ENCODE data around the gene SNAPC5. TPM values are rescaled to one million over a fixed set of nuclear protein-coding genes. Genes with fewer than 3 reads are reported as not detected.
A peak's percentile ranks its signal among the peaks of the same experiment; 100 is the strongest.

Gene SNAPC5
- total and polyA plus RNA-seq, 4 donors: 18.9 to 60.1 (median 22.2) TPM

- ATAC-seq (ENCODE audit: low FRiP score) (no peak), DNase-seq (no peak)
- no peaks in the 10 kb centered on the region for H3K9me3 ChIP-seq (ENCODE audit: control insufficient read depth, low read length)
- H3K4me3 ChIP-seq (ENCODE audit: low read length in 2 of 2): no peak overlapping the region
- peaks cover 0 to 4% of the 10 kb centered on the region in 2 donors for H3K4me1 ChIP-seq (ENCODE audit: control insufficient read depth in 1 of 2, insufficient read depth in 2 of 2, low read length in 2 of 2)
- H3K27me3 ChIP-seq (ENCODE audit: control insufficient read depth in 1 of 2, insufficient read depth in 2 of 2, low read length in 1 of 2): no peaks in the 10 kb centered on the region
- H3K27ac ChIP-seq (ENCODE audit: low read depth in 1 of 2, low read length in 2 of 2): no peak overlapping the region
- H3K36me3 ChIP-seq (ENCODE audit: control insufficient read depth in 1 of 2, insufficient read depth in 2 of 2, low read length in 1 of 2): peaks cover 3 to 4% of the 10 kb centered on the region in 2 donors
- intact Hi-C loops (cut with DNase I): loop anchor here in 1 of 2 donors (5.0 kb wide), 1 partner anchor 111 kb away; the partner anchor contains the start of gene MAP2K1
- 27 to 34% methylated on average over 3 of the region's 3 CpGs for WGBS, 2 donors
Measured at GRCh38 chr15:66498501-66499386, 1.2 kb upstream of the SNAPC5 start.

DNA sequence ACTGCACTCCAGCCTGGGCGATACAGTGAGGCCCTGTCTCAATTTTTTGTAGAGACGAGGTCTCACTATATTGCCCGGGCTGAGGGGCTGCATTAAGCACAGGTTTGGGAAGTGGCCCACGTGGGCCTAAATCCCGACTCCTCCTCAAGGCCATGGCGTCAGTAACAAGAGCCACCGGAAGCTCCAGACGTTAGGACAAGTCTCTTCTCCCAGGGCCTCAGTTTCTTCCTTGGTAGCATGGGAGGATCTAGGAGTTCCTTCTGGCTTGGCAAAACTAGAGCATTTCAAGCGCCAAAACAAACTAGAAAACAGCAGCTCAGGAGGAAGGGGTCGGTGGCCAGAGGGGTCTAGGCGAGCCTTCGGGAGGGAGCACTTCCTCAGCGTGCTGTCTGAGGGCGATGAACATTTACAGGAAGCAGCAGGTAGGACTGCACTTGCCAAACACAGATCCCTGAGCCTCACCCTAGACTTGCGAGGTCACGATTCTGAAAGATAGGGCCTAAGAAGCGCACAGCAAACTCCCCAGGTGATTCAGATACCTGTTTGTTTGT is 536 bp downstream of the SNAPC5 start:
- H3K4me3 ChIP-seq (ENCODE audit: low read length in 2 of 2): peak overlapping the region; percentile 76 to 79
- no peaks in the 10 kb centered on the region for H3K4me1 ChIP-seq (ENCODE audit: control insufficient read depth in 1 of 2, insufficient read depth in 2 of 2, low read length in 2 of 2)
- WGBS, 2 donors: 19 to 20% methylated on average over 17 of the region's 17 CpGs
- no peak for DNase-seq
- peak overlapping the region in 1 of 2 donors; percentile 22 for H3K27ac ChIP-seq (ENCODE audit: low read depth in 1 of 2, low read length in 2 of 2)
- H3K9me3 ChIP-seq (ENCODE audit: control insufficient read depth, low read length): no peaks in the 10 kb centered on the region
- intact Hi-C loops (cut with DNase I): loop anchor here (2.0 to 5.0 kb wide), 2 partner anchors 110 kb away; partner anchors contain the start of gene MAP2K1 (in 2 of the 2)
- peaks cover 3 to 4% of the 10 kb centered on the region in 2 donors for H3K36me3 ChIP-seq (ENCODE audit: control insufficient read depth in 1 of 2, insufficient read depth in 2 of 2, low read length in 1 of 2)
- H3K27me3 ChIP-seq (ENCODE audit: control insufficient read depth in 1 of 2, insufficient read depth in 2 of 2, low read length in 1 of 2): no peaks in the 10 kb centered on the region
- no peak for ATAC-seq (ENCODE audit: low FRiP score)

DNA sequence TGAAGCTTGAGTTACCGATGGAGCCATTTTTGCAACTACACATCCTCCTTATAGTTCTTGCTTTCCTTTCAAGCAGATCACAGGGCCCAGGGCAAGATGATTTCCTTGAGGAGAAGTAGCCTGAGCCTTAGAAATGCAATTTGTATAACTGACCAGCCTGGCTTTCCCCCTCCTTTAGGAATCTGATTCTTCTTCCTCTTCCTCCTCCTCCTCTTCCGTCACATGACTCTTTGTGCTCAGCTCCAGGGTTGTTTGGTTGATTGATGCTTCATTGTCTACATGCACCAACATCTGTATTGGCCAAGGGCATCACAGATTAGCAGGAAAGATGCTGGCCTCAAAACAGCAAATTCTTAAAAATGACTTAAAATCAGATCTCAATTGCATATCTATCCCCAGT is 3.3 kb downstream of the SNAPC5 start:
- DNase-seq (no peak), ATAC-seq (ENCODE audit: low FRiP score) (no peak)
- H3K27me3 ChIP-seq (ENCODE audit: control insufficient read depth in 1 of 2, insufficient read depth in 2 of 2, low read length in 1 of 2): no peaks in the 10 kb centered on the region
- intact Hi-C loops (cut with DNase I): no loop called here
- H3K27ac ChIP-seq (ENCODE audit: low read depth in 1 of 2, low read length in 2 of 2): no peak overlapping the region
- H3K4me1 ChIP-seq (ENCODE audit: control insufficient read depth in 1 of 2, insufficient read depth in 2 of 2, low read length in 2 of 2): no peaks in the 10 kb centered on the region
- peaks cover 4 to 6% of the 10 kb centered on the region in 2 donors for H3K36me3 ChIP-seq (ENCODE audit: control insufficient read depth in 1 of 2, insufficient read depth in 2 of 2, low read length in 1 of 2)
- no peak overlapping the region for H3K4me3 ChIP-seq (ENCODE audit: low read length in 2 of 2)
- WGBS, 2 donors: 83 to 88% methylated on average over 2 of the region's 2 CpGs
- no peaks in the 10 kb centered on the region for H3K9me3 ChIP-seq (ENCODE audit: control insufficient read depth, low read length)

DNA sequence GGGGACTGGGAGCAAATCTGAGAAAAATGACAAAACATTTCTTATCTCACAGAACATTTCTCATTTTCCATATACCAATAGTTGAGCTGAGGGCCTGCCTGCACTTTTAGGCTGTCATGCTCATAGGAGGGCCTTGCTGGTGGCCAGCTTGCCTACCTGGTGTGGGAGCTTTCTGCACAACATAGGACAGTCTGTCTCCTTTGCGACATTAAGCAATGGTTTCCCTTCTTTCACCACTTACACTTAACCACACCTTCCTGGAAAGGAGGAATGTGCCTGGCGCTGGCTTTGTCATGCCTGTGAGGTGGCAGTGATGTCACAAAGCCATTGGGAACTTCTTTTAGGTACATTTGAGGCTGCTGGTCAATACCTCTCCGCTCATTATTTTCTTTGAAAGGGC is 5.7 kb downstream of the SNAPC5 start:
- no peak overlapping the region for H3K4me3 ChIP-seq (ENCODE audit: low read length in 2 of 2)
- intact Hi-C loops (cut with DNase I): no loop called here
- no peak for DNase-seq
- no peaks in the 10 kb centered on the region for H3K27me3 ChIP-seq (ENCODE audit: control insufficient read depth in 1 of 2, insufficient read depth in 2 of 2, low read length in 1 of 2)
- H3K27ac ChIP-seq (ENCODE audit: low read depth in 1 of 2, low read length in 2 of 2): no peak overlapping the region
- ATAC-seq (ENCODE audit: low FRiP score): no peak
- H3K4me1 ChIP-seq (ENCODE audit: control insufficient read depth in 1 of 2, insufficient read depth in 2 of 2, low read length in 2 of 2): no peaks in the 10 kb centered on the region
- no peaks in the 10 kb centered on the region for H3K9me3 ChIP-seq (ENCODE audit: control insufficient read depth, low read length)
- 93 to 94% methylated on average over 3 of the region's 3 CpGs for WGBS, 2 donors
- peaks cover 4 to 6% of the 10 kb centered on the region in 2 donors for H3K36me3 ChIP-seq (ENCODE audit: control insufficient read depth in 1 of 2, insufficient read depth in 2 of 2, low read length in 1 of 2)

DNA sequence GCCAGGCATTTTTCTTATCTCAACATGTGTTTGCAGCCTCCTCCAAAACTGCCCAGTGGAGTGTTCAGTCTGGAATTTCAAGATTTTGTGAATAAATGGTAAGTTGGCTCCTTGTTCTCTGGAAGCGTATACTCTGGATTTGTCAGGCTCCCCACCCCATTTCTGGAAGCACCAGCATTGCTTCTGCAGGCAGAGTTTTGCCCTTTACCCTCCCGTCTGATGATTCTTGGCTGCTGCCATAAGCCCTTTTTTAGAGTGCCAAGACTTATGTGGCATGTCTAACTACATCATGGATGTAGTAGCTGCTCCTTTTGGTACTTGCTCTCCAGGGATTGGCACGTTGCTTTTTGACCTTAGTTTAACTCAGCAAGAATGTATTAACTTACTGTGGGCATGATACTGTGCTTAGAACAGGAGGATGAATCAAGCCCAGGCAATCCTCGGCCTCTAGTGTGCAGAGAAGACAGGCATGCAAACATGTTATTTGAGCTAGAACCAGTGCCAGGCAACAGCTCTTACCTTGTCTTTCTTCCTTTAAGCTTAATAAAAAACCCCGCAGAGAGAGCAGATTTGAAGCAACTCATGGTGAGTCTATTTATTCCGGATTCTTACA is 8.3 kb downstream of the SNAPC5 start:
- H3K4me3 ChIP-seq (ENCODE audit: low read length in 2 of 2): no peak overlapping the region
- DNase-seq (no peak), ATAC-seq (ENCODE audit: low FRiP score) (no peak)
- WGBS, 2 donors: 37 to 41% methylated on average over 6 of the region's 6 CpGs
- H3K27me3 ChIP-seq (ENCODE audit: control insufficient read depth in 1 of 2, insufficient read depth in 2 of 2, low read length in 1 of 2): no peaks in the 10 kb centered on the region
- intact Hi-C loops (cut with DNase I): no loop called here
- no peak overlapping the region for H3K27ac ChIP-seq (ENCODE audit: low read depth in 1 of 2, low read length in 2 of 2)
- H3K9me3 ChIP-seq (ENCODE audit: control insufficient read depth, low read length): no peaks in the 10 kb centered on the region
- peaks cover 0 to 5% of the 10 kb centered on the region in 2 donors for H3K36me3 ChIP-seq (ENCODE audit: control insufficient read depth in 1 of 2, insufficient read depth in 2 of 2, low read length in 1 of 2)
- no peaks in the 10 kb centered on the region for H3K4me1 ChIP-seq (ENCODE audit: control insufficient read depth in 1 of 2, insufficient read depth in 2 of 2, low read length in 2 of 2)

GRCh38 chr15:66488525-66488924 is 9.0 kb downstream of the SNAPC5 start:
- H3K27ac ChIP-seq (ENCODE audit: low read depth in 1 of 2, low read length in 2 of 2): no peak overlapping the region
- H3K36me3 ChIP-seq (ENCODE audit: control insufficient read depth in 1 of 2, insufficient read depth in 2 of 2, low read length in 1 of 2): peaks cover 0 to 4% of the 10 kb centered on the region in 2 donors
- DNase-seq (no peak), ATAC-seq (ENCODE audit: low FRiP score) (no peak)
- intact Hi-C loops (cut with DNase I): no loop called here
- H3K4me1 ChIP-seq (ENCODE audit: control insufficient read depth in 1 of 2, insufficient read depth in 2 of 2, low read length in 2 of 2): no peaks in the 10 kb centered on the region
- 91 to 94% methylated on average over 5 of the region's 5 CpGs for WGBS, 2 donors
- H3K4me3 ChIP-seq (ENCODE audit: low read length in 2 of 2): no peak overlapping the region
- H3K27me3 ChIP-seq (ENCODE audit: control insufficient read depth in 1 of 2, insufficient read depth in 2 of 2, low read length in 1 of 2): no peaks in the 10 kb centered on the region
- H3K9me3 ChIP-seq (ENCODE audit: control insufficient read depth, low read length): no peaks in the 10 kb centered on the region

DNA sequence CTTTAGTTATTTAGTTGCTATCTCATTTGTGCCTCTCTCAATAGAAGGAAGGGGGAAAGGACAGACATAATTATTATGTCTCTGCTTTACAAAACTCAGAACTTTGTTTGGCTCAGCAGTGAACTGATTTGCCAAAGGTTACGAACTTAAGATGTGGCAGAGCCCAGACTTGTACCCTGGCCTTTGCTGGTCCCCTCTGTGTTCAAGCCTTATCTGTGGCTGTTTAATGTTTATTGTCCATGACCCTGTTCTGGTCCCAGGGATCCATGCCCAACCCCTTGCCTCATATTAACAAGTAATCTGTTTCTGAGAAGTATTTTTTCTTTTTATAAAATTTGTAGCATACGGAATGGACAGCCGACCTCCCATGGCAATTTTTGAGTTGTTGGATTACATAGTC is 10.7 kb downstream of the SNAPC5 start:
- ATAC-seq (ENCODE audit: low FRiP score) (no peak), DNase-seq (no peak)
- Histone ChIP-seq H3K9me3 (ENCODE audit: control insufficient read depth, low read length) (no peaks in the 10 kb centered on the region), H3K36me3 (ENCODE audit: control insufficient read depth in 1 of 2, insufficient read depth in 2 of 2, low read length in 1 of 2) (peaks cover 0 to 8% of the 10 kb centered on the region in 2 donors), H3K4me3 (ENCODE audit: low read length in 2 of 2) (no peak overlapping the region), H3K4me1 (ENCODE audit: control insufficient read depth in 1 of 2, insufficient read depth in 2 of 2, low read length in 2 of 2) (no peaks in the 10 kb centered on the region), H3K27ac (ENCODE audit: low read depth in 1 of 2, low read length in 2 of 2) (no peak overlapping the region), H3K27me3 (ENCODE audit: control insufficient read depth in 1 of 2, insufficient read depth in 2 of 2, low read length in 1 of 2) (no peaks in the 10 kb centered on the region)
- WGBS, 2 donors: 88 to 94% methylated on average over 3 of the region's 3 CpGs
- intact Hi-C loops (cut with DNase I): no loop called here

DNA sequence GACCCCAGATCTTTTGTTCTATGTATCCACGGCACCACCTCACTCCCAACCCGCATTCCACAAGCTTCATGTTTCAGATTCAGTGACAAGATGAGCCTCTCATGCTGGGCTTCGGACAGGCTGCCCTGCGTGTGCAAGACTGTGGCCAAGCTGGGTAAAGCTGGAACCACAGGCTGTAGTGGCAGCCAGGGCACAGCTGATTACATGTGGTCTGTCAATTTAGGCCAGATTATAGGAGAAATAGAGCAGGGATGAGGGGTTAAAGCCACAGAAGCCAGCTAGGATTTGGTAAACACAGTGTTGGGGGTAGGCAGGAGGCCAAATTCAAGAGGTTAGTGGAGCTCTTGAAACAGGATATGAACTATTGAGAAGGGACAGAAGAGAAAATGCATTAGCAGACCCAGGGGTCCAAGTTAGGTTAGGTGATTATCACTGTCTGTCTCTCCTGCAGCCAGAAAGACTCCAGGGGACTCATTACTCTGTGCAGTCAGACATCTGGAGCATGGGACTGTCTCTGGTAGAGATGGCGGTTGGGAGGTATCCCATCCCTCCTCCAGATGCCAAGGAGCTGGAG is 12.9 kb downstream of the SNAPC5 start:
- Histone ChIP-seq H3K4me1 (ENCODE audit: control insufficient read depth in 1 of 2, insufficient read depth in 2 of 2, low read length in 2 of 2) (no peaks in the 10 kb centered on the region), H3K36me3 (ENCODE audit: control insufficient read depth in 1 of 2, insufficient read depth in 2 of 2, low read length in 1 of 2) (peaks cover 0 to 8% of the 10 kb centered on the region in 2 donors), H3K27ac (ENCODE audit: low read depth in 1 of 2, low read length in 2 of 2) (no peak overlapping the region), H3K4me3 (ENCODE audit: low read length in 2 of 2) (no peak overlapping the region), H3K27me3 (ENCODE audit: control insufficient read depth in 1 of 2, insufficient read depth in 2 of 2, low read length in 1 of 2) (no peaks in the 10 kb centered on the region), H3K9me3 (ENCODE audit: control insufficient read depth, low read length) (no peaks in the 10 kb centered on the region)
- intact Hi-C loops (cut with DNase I): no loop called here
- no peak for DNase-seq
- 94 to 97% methylated on average over 5 of the region's 5 CpGs for WGBS, 2 donors
- ATAC-seq (ENCODE audit: low FRiP score): no peak
